DMS114 treated with DMSO at 0.1 percent for 48 hours (cell line): ENCODE data around the gene PPP1R1C.

Experiments used
- DNase-seq: peaks from one replicate; lab custom pipeline; 2025; ENCODE audit not compliant: unreplicated experiment; lab: John Stamatoyannopoulos, UW

The PPP1R1C gene

DNA sequence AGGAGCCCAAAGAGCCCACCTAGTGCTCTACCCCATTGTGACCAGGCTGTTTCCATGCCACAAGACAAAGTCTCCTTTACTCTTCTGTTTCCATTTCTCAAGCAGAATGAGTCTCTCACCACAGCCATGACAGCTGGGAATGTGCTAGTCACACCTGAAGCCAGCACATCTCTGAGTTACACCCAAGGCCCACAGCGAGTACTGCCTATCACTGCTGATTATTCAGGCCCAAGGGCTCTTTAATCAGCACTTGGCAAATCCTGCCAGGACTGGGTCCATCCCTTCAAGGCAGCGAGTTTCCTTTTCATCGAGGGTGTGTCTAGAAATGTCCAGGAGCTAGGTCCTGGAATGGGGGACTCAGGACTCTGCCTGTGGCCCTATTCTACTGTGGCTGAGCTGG lies 14.6 kb upstream of the PPP1R1C start:
- DNase-seq = no peak

- DNase-seq = no peak
These were observed 13.1 kb upstream of the PPP1R1C start for GRCh38 chr2:181972431-181973170.

DNA sequence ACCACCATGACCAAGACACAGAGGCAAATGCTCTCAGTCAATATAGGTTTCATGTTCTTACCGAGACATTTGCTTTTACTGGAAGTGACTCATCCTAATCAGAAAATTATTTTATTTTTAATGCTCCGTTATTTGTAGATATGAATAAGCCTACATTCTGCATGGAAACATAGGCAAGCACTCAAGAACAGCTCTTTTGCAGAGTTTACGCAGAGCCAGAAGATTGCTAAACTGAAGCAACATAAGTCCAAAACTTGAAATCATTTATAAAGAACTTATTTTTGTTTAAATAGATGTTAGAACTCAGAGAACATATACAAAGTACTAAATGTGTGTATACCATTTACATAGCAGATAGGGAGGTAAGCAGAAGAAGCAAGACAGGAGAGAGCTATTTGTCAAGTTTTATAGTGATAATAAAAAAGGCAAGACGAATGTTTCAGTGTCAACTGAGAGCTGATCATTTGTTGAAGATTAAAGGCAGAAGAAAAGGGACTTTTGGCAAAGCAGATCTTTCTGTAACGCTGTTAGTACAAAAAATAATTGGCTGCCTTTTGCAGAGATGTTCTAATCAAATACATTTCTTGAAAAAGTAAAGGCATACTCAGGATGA lies 12.4 kb upstream of the PPP1R1C start:
- no peak for DNase-seq

DNA sequence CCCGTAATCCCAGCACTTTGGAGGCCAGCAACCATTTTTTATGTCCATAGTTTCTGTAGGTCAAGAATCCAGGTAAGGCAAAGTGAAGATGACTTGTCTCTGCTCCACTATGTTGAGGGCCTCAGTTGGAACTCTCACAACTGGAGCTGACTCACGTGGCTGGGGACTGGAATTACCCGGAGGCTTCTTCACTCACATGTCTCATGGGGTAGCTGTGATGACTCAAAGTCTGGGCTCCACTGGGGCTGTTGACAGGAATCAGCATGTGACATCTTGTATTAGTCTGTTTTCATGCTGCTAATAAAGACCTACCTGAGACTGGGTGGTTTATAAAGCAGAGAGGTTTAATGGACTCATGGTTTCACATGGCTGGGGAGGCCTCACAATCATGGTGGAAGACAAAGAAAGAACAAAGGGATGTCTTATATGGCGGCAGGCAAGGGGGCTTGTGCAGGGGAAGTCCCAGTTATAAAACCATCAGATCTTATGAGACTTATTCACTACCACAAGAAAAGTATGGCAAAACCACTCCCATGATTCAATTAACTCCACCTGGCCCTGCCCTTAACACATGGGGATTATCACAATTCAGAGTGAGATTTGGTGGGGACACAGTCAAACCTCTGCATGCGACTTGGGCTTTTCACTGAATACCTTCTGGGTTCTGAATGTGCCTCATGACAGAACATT lies 7.8 kb upstream of the PPP1R1C start:
- DNase-seq = no peak

GRCh38 chr2:181978351-181979150 lies 7.1 kb upstream of the PPP1R1C start:
- DNase-seq = no peak

DNA sequence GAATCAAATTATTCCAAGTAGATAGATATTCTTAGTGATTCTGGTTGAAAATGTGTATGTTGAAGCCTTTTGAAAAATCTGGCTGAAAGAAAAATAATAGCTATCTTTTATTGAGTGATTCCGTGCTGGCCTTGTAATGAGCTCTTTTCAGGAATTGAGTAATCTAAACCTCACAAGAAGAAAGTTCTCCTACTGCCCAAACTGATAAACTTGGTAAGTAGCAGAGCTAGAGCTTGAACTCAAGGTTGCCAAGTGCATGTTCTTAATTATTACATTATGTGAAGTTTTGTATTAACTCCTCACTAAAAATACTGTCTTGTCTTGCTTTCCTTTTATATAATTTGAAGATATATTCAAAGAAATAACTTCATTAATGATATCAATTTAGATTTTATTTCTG lies 1.6 kb upstream of the PPP1R1C start:
- DNase-seq = no peak

DNA sequence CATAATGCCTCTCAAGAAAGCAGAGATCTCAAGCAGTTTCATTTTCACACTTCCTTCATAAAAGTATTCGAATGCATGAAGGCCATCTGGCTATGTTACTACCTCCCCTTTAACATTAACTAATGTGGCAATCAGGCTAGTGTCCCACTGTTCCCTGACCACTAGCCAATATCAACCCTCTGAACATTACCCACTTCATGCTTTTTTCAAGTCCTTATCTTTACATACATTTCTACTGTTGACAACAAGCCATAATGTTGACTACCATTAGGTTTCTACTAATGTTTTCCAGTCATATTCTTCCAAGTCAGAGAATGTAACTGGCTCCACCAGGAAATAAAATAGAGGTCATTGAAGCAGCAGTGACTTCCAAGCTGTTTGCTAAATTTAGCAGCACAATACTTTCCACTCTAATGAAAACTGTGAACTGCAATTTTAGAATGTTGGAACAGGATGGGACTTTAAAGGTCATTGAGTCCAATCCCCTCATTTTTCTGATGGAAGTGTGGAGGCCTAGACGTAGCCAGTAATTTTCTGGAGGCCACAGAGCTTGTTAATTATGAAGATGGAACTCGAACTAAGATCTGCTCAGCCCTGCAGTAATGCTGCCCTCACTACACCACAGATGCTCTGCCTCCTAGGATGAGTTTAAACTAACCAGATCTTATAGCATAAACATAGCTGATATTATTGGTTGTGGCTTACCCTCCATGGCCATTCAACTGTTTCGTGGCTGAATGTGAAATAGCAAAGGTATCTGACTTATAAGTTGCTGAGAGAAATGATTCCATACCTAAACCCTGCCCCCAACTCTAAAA lies 630 bp upstream of the PPP1R1C start:
- DNase-seq = no peak

GRCh38 chr2:181988154-181988924 lies 2.7 kb downstream of the PPP1R1C start:
- DNase-seq = no peak

GRCh38 chr2:181989099-181989498 lies 3.4 kb downstream of the PPP1R1C start:
- no peak for DNase-seq

DNA sequence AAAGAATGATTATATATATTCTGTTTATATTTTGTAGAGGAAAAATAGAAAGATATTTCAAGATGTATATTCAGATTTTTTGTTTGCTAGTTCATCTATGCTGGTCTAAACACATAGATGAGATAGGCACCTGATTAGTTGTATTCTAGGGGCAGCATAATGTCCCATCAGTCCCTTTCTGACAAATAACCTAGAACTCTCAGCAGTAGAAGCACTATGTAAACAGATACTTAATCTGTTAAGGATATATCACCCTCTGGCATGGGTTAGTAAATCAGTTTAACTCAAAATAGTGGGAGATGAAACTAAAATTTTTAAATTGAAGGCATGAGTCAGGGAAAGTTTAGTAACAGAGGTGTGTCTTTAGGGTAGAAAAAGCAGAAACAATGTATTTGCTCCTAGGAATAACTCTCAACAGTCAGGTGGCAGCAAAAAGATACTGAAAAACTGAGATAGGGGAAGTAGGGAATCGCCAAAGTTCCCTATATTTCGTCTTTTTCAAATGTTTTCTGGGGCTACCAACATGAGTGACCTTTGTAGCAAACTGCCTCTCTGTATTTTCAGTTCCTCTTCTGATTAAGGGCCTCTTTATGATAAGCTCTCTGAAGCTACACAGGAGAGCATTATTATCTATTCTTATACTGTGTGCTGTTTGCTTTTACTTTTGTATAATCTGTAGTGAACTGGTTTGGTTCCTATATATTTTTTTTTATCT lies 5.7 kb downstream of the PPP1R1C start:
- no peak for DNase-seq

DNA sequence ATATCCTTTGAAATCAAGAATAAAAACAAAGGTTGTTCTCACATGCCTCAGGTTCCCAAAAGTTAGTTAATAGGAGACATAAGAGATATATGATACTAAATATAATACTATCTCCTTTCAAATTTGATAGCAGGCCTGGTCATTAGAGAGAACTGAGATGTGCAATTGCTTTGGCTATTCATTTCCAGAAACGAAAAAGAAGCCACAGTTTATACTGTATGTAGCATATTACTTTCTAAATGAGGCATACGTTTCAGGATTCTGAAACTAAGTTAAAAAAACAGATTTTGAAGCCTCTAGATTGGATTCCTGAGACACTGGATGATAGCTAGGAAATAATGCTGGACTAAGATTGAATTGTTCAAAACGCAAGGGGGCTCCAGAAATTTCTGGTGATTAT lies 7.1 kb downstream of the PPP1R1C start:
- DNase-seq = no peak

GRCh38 chr2:181995289-181995688 lies 9.6 kb downstream of the PPP1R1C start:
- DNase-seq = no peak

- DNase-seq = no peak
These were observed 12.6 kb downstream of the PPP1R1C start for GRCh38 chr2:181998041-181998835.

DNA sequence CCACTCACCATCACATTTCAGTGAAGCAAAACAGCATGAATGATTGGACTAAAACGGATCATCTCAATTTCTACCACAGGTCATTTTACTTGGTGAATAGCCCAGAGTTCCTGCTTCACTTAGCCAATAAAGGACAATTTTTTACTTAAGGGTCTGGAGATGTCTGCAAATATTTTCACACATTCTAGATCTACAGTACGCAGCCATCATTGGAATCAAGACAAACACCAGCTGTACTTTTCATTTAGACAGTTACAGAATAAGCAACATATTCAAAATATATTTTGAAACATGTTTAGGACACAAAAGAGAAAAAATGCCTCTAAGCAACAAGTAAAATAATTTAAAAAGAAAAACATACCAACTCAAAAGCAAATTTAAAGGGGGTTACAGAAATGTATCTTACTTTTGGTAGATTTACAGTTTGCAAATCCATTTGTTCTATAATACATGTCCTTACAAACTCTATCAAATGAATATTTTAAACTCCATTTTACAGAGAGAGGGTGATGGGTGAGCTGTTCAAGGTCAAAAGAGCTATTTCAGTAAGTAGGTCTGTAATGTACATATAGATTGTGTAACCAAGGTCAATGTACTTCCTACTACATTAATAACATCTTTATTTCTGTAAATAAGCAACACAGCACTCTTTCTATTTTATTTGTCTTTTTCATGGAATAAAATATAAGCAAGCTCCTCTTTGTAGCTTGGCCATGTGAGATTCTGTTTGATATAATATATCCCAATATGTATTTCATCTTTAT lies 13.4 kb downstream of the PPP1R1C start:
- DNase-seq = no peak

DNA sequence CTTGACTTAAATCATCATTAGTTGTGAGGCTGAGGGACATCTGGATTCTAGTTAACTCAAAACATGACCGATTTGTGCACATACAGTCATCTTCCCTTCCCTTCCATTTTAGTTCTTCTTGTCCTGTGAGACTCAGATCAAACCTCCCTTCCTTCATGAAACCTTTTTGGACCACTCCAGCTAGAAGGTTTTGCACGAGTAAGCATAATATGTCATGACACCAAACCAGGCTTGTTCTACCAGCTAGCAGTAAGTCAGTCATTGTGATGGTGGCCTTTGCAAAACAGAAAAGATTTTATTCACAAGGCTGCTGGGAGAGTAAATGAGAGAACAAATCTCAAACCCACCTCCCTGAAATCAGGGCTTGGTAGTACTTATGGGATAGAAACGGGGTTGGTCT lies 14.3 kb downstream of the PPP1R1C start:
- no peak for DNase-seq

GRCh38 chr2:182004945-182005520 lies 19.4 kb downstream of the PPP1R1C start:
- DNase-seq = no peak

DNA sequence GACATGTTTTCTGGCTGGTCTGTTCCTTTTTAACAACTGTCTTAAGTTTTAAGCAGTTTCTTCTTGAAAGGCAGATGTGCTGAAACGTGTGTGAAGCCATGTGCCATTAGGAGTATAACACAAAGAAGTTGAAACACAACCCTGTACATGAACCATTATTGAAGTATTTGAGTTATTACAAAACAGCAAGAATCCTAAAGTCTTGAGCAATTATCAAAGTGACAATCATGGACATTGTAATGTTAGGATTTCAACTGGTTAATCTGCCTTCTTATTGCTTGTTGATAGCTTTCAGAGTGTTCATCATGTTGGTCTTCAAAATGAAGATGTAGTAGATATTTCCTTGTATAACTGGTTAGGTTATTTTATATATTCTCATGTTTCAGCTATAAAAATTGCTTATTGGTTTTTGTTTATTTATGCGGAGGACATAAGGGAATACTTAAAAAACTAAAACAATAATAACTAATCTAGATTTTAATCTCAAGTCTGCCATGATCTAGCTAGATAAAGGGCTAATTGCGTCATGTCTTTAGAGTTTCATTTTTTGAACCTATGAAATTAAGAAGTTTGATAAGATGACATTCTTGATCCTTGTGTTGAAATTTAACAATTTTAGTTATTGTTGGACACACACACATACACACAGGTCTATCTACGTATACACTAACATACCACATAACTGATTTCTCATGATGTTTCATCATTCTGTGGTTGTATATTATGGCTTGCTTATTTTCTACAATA lies 21.1 kb downstream of the PPP1R1C start:
- DNase-seq = no peak
